Measurements from ENCODE around the gene LGMN. TPM values are rescaled to one million over a fixed set of nuclear protein-coding genes. Genes with fewer than 3 reads are reported as not detected.

The LGMN gene
- total and polyA plus RNA-seq, 2 of the 8 experiments (the other 6 are each of a cell fraction or from before 2014, with no cell fraction given): 57.4 to 83.4 TPM

GRCh38 chr14:92793709-92794546, 45.5 kb upstream of the LGMN start, which contains the start of gene GOLGA5 (continued):
- TF ChIP-seq POU5F1 (IDR thresholded peaks at IDR 0.05; ENCODE audit: low read depth, low read length): no peak

All from H1 (cell line).